ENCODE results near the gene VSX2.

- TF ChIP-seq CTCF (optimal IDR thresholded peaks at IDR 0.05 in 1 of 3, IDR thresholded peaks at IDR 0.05 in 1 of 3, conservative IDR thresholded peaks at IDR 0.05 in 1 of 3; ENCODE audit: extremely low read depth in 1 of 3, insufficient read depth in 2 of 3, low read length in 3 of 3) (no peak), EZH2 (IDR thresholded peaks at IDR 0.05; ENCODE audit: low read length) (no peak)
Observed at GRCh38 chr14:74249433-74250375, 10.5 kb downstream of the VSX2 start.

Measured in keratinocyte (primary cell).